Activated effector memory CD4-positive, alpha-beta T cell treated with anti-CD3 and anti-CD28 coated beads, Interleukin-2, amount 50 U/mL, for 16 hours (primary cell): Measurements from ENCODE around the gene NLRC5.

Source experiments
- DNase-seq: peaks from one replicate; pipeline ENCODE4 v3.0.0-alpha.2; 2020

NLRC5 gene

GRCh38 chr16:57133031-57133430, 143.7 kb downstream of the NLRC5 start:
- DNase-seq: no peak
